ENCODE results near the gene PRKN. TPM values are rescaled to one million over a fixed set of nuclear protein-coding genes. Genes with fewer than 3 reads are reported as not detected.
"Not testable (repeated sequence)": the region's sequence is repeated elsewhere in the genome, so short reads cannot be mapped to it uniquely, and the experiment has no call there.

Gene PRKN
- total RNA-seq, 2 experiments from 2014 or later = 0.82 to 1.00 TPM

GRCh38 chr6:161833099-161833860 lies 894.3 kb downstream of the PRKN start:
- no peaks in the 10 kb centered on the region for H3K27me3 Mint-ChIP-seq
- CTCF ChIA-PET = no interaction called here

DNA sequence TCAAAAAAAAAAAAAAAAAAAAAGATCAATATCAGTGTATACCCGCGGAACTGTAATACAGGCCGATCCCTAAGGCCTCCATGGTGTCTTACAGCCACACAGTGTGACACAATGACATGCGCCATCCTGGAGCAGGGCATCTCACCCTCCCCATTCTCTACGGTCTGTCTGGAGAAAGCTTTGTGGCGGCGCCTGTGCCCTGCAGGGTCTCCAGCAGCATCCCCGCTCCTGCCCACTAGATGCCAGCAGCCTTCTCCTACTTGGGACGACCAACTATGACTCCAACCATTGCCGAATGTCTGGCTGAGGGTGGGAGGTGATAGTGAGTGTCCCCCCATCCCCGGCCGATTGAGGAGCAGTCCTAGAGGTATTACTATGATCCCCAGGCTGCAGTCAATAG lies 894.9 kb downstream of the PRKN start:
- Mint-ChIP-seq H3K4me3 (no peak overlapping the region), H3K4me1 (ENCODE audit: low read depth) (no peaks in the 10 kb centered on the region), H3K36me3 (no peaks in the 10 kb centered on the region), H3K9me3 (no peaks in the 10 kb centered on the region), H3K27ac (no peak overlapping the region), H3K27me3 (no peaks in the 10 kb centered on the region)
- DNase-seq = no peak
- ChIA-PET CTCF (no interaction called here), POLR2A (no interaction called here)
- intact Hi-C loops (cut with micrococcal nuclease) = no loop called here

More at GRCh38 chr6:161833099-161833860, 894.3 kb downstream of the PRKN start:
- no peak for DNase-seq
- Mint-ChIP-seq H3K4me1 (ENCODE audit: low read depth) (no peaks in the 10 kb centered on the region), H3K27ac (no peak overlapping the region), H3K4me3 (no peak overlapping the region), H3K36me3 (no peaks in the 10 kb centered on the region), H3K9me3 (no peaks in the 10 kb centered on the region)
- intact Hi-C loops (cut with micrococcal nuclease) = no loop called here
- POLR2A ChIA-PET = no interaction called here

GRCh38 chr6:161830866-161831616 lies 896.5 kb downstream of the PRKN start:
- no peak for DNase-seq
- intact Hi-C loops (cut with micrococcal nuclease) = no loop called here
- no peak overlapping the region for H3K27ac Mint-ChIP-seq
- ChIA-PET POLR2A (no interaction called here), CTCF (no interaction called here)
- no peak overlapping the region for H3K4me3 Mint-ChIP-seq
- H3K9me3 Mint-ChIP-seq = no peaks in the 10 kb centered on the region
- H3K36me3 Mint-ChIP-seq = no peaks in the 10 kb centered on the region
- H3K4me1 Mint-ChIP-seq (ENCODE audit: low read depth) = no peaks in the 10 kb centered on the region
- H3K27me3 Mint-ChIP-seq = no peaks in the 10 kb centered on the region

DNA sequence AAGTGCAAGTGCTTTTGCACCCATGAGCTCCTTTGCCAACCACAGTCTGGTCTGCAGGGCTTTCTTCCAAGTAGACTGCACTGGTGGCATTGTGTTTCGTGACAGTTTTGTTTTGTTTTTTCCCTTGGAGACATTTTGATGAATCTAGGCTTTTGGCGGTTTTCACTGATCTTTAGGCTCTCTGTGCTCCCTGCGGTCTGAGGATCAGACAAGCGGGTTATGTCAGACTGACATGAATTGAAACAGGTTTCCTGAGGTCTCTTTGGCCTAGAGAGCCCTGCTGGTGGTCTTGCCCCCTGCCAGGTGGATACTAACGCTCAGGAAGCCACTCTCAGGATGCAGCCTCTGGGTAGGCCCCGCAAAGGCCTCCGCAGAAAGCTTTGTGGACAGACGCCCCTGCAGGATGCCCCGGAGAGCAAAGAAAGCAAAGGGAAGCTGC lies 898.3 kb downstream of the PRKN start:
- Mint-ChIP-seq H3K27me3 (no peaks in the 10 kb centered on the region), H3K4me1 (ENCODE audit: low read depth) (no peaks in the 10 kb centered on the region), H3K36me3 (no peaks in the 10 kb centered on the region), H3K4me3 (no peak overlapping the region), H3K27ac (no peak overlapping the region), H3K9me3 (no peaks in the 10 kb centered on the region)
- intact Hi-C loops (cut with micrococcal nuclease) = no loop called here
- ChIA-PET POLR2A (no interaction called here), CTCF (no interaction called here)
- DNase-seq = no peak

GRCh38 chr6:161828355-161828754 lies 899.2 kb downstream of the PRKN start:
- no peaks in the 10 kb centered on the region for H3K36me3 Mint-ChIP-seq
- intact Hi-C loops (cut with micrococcal nuclease) = no loop called here
- no peak overlapping the region for H3K4me3 Mint-ChIP-seq
- ChIA-PET CTCF (no interaction called here), POLR2A (no interaction called here)
- no peak overlapping the region for H3K27ac Mint-ChIP-seq
- H3K9me3 Mint-ChIP-seq = no peaks in the 10 kb centered on the region
- no peaks in the 10 kb centered on the region for H3K27me3 Mint-ChIP-seq
- no peaks in the 10 kb centered on the region for H3K4me1 Mint-ChIP-seq (ENCODE audit: low read depth)
- DNase-seq = no peak

- CTCF ChIA-PET = no interaction called here
- H3K4me3 Mint-ChIP-seq = no peak overlapping the region
- no peak for DNase-seq
- H3K36me3 Mint-ChIP-seq = no peaks in the 10 kb centered on the region
- POLR2A ChIA-PET = no interaction called here
- no peak overlapping the region for H3K27ac Mint-ChIP-seq
- H3K4me1 Mint-ChIP-seq (ENCODE audit: low read depth) = no peaks in the 10 kb centered on the region
- no peaks in the 10 kb centered on the region for H3K9me3 Mint-ChIP-seq
- intact Hi-C loops (cut with micrococcal nuclease) = no loop called here
- no peaks in the 10 kb centered on the region for H3K27me3 Mint-ChIP-seq
These were observed 901.1 kb downstream of the PRKN start for GRCh38 chr6:161826512-161826911.

DNA sequence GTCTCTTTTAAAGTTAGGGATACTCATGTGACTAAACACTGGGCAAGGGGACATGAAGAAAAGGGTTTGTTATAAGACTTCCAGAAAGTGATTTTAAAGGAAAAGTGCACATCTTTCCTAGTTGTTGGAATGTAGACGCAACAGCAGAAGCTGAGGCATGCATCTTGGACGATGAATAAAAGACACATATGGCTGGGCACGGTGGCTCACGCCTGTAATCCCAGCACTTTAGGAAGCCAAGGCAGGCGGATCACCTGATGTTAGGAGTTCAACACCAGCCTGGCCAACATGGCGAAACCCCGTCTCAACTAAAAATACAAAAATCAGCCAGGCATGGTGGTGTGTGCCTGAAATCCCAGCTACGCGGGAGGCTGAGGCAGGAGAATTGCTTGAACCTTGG lies 905.4 kb downstream of the PRKN start:
- POLR2A ChIA-PET; H3K27me3 Mint-ChIP-seq; H3K27ac Mint-ChIP-seq; DNase-seq; H3K4me1 Mint-ChIP-seq (ENCODE audit: low read depth); H3K4me3 Mint-ChIP-seq; H3K36me3 Mint-ChIP-seq; intact Hi-C loops (cut with micrococcal nuclease); CTCF ChIA-PET; H3K9me3 Mint-ChIP-seq: not testable (repeated sequence)

DNA sequence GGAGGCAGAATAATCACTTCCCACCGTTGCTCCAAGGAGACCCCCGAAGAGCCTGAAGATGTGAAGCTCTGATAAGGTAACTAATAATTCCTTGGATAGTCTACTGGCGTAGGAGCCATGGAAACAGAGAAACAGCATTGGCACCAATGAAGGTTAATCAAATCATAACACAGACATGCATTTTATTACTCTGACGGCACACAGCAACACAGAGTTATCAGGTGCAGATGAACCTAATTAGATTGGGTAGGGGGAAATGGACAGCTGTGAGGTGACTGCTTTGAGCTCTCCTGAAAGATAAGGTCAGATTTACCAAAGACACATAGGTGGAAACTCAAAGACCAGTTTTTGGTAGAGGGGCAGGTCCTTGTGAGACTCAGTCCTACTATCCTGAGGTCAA lies 909.7 kb downstream of the PRKN start:
- no peak for DNase-seq
- CTCF ChIA-PET = no interaction called here
- H3K4me1 Mint-ChIP-seq (ENCODE audit: low read depth) = no peaks in the 10 kb centered on the region

DNA sequence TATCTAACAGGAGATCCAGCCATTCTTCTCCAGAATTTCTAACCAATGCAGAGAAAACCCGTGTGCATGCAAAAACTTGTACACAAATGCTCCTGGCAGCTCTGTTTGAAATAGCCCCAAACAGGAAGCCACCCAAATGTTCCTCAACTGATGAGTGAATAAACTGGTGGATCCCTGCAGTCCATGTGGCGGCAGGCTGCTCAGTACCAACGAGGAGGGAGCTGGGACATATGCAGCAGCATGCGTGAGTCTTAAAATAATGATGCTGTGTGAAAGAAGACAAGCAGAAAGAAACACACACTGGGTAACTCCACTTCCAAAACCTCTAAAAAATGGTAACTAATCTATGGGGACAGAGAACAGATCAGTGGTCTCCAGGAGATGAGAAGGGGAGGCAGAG lies 911.6 kb downstream of the PRKN start:
- intact Hi-C loops (cut with micrococcal nuclease) = no loop called here
- H3K27me3 Mint-ChIP-seq = no peaks in the 10 kb centered on the region
- peaks cover 5% of the 10 kb centered on the region for H3K9me3 Mint-ChIP-seq
- H3K4me1 Mint-ChIP-seq (ENCODE audit: low read depth) = no peaks in the 10 kb centered on the region
- ChIA-PET CTCF (no interaction called here), POLR2A (no interaction called here)
- no peak overlapping the region for H3K27ac Mint-ChIP-seq
- no peak overlapping the region for H3K4me3 Mint-ChIP-seq
- H3K36me3 Mint-ChIP-seq = peaks cover 1% of the 10 kb centered on the region
- no peak for DNase-seq

More for the DNA sequence above, 909.7 kb downstream of the PRKN start:
- H3K27me3 Mint-ChIP-seq = no peaks in the 10 kb centered on the region
- H3K27ac Mint-ChIP-seq = no peak overlapping the region
- no peaks in the 10 kb centered on the region for H3K9me3 Mint-ChIP-seq
- H3K4me3 Mint-ChIP-seq = no peak overlapping the region
- intact Hi-C loops (cut with micrococcal nuclease) = no loop called here
- POLR2A ChIA-PET = no interaction called here
- H3K36me3 Mint-ChIP-seq = peaks cover 1% of the 10 kb centered on the region

DNA sequence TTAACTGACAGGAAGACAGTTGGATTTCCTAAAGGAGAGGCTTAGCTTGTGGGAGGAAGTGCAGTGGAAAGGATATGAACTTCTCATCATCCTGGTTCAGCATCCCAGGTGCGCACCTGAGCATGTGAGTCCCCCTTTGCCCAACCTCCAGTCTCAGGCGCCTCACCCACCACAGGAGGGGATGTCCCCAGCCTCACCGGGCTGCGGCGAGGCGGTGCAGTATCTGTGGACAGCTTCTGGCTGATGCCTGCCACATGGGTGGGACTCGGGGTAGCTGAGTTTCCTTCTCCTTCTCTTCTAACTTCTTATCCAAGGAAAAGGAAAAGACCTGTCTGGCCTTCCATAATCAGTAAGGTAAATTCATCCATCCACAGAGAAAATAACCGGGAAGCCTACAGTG lies 914.4 kb downstream of the PRKN start:
- ChIA-PET CTCF (no interaction called here), POLR2A (no interaction called here)
- intact Hi-C loops (cut with micrococcal nuclease) = no loop called here
- no peak for DNase-seq
- H3K9me3 Mint-ChIP-seq = peaks cover 5% of the 10 kb centered on the region
- H3K27ac Mint-ChIP-seq = no peak overlapping the region
- no peaks in the 10 kb centered on the region for H3K4me1 Mint-ChIP-seq (ENCODE audit: low read depth)
- H3K27me3 Mint-ChIP-seq = no peaks in the 10 kb centered on the region
- H3K36me3 Mint-ChIP-seq = peaks cover 1% of the 10 kb centered on the region
- no peak overlapping the region for H3K4me3 Mint-ChIP-seq

DNA sequence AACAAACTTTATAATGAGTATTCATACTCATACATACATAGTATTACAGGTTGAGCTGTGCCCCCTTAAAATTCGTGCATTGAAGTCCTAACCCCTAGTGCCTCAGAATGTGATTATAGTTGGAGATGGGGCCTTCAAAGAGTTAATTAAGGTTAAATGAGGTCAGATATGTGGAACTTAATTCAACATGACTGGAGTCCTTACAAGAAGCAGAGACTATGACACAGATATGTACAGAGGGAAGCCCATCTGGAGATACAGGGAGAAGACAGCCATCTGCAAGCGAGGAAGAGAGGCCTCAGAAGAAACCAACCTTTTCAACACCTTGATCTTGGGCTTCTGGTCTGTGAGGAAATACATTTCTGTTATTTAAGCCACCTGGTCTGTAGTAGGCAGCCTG lies 917.6 kb downstream of the PRKN start:
- POLR2A ChIA-PET = no interaction called here
- intact Hi-C loops (cut with micrococcal nuclease) = no loop called here
- Mint-ChIP-seq H3K27ac (no peak overlapping the region), H3K9me3 (peaks cover 5% of the 10 kb centered on the region), H3K27me3 (no peaks in the 10 kb centered on the region), H3K4me1 (ENCODE audit: low read depth) (peaks cover 3% of the 10 kb centered on the region), H3K36me3 (peaks cover 1% of the 10 kb centered on the region), H3K4me3 (no peak overlapping the region)
- CTCF ChIA-PET = no interaction called here
- DNase-seq = no peak

DNA sequence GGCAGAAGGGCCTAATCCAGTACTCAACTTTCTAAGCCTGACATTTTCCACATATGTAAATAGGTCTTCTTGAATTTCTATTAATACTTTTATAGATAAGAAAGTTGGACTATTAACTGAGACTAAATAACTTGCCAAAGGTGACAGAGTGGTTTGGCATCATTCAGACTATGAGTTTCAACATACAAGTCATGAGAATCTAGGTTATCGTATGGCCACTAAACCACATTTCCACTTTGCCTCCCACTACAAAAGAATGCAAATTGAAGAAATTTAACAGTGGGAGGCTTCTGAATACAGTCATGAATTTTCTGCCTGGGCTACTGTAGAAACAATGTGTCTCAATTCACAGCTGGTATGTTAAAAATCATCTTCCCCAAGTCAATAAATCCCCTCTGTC lies 922.7 kb downstream of the PRKN start:
- H3K9me3 Mint-ChIP-seq = no peaks in the 10 kb centered on the region
- ChIA-PET POLR2A (no interaction called here), CTCF (no interaction called here)
- intact Hi-C loops (cut with micrococcal nuclease) = no loop called here
- H3K27me3 Mint-ChIP-seq = no peaks in the 10 kb centered on the region
- H3K4me3 Mint-ChIP-seq = no peak overlapping the region
- H3K27ac Mint-ChIP-seq = no peak overlapping the region
- H3K36me3 Mint-ChIP-seq = no peaks in the 10 kb centered on the region
- no peak for DNase-seq
- peaks cover 4% of the 10 kb centered on the region for H3K4me1 Mint-ChIP-seq (ENCODE audit: low read depth)

GRCh38 chr6:161803131-161803530 lies 924.4 kb downstream of the PRKN start:
- Mint-ChIP-seq H3K4me1 (ENCODE audit: low read depth) (peaks cover 4% of the 10 kb centered on the region), H3K36me3 (no peaks in the 10 kb centered on the region), H3K4me3 (no peak overlapping the region), H3K27me3 (no peaks in the 10 kb centered on the region), H3K9me3 (no peaks in the 10 kb centered on the region), H3K27ac (no peak overlapping the region)
- POLR2A ChIA-PET = no interaction called here
- intact Hi-C loops (cut with micrococcal nuclease) = no loop called here
- DNase-seq = no peak
- CTCF ChIA-PET = no interaction called here

Data from activated CD4-positive, alpha-beta memory T cell treated with anti-CD3 and anti-CD28 coated beads for 36 hours (primary cell).